ENCODE measurements around the gene RNU6-9.

RNU6-9 gene

GRCh38 chr19:929891-930258 is 36.6 kb downstream of the RNU6-9 start:
- no peak overlapping the region for H3K4me3 ChIP-seq (ENCODE audit: low read depth, low read length)
- TF ChIP-seq, protein P1, sequence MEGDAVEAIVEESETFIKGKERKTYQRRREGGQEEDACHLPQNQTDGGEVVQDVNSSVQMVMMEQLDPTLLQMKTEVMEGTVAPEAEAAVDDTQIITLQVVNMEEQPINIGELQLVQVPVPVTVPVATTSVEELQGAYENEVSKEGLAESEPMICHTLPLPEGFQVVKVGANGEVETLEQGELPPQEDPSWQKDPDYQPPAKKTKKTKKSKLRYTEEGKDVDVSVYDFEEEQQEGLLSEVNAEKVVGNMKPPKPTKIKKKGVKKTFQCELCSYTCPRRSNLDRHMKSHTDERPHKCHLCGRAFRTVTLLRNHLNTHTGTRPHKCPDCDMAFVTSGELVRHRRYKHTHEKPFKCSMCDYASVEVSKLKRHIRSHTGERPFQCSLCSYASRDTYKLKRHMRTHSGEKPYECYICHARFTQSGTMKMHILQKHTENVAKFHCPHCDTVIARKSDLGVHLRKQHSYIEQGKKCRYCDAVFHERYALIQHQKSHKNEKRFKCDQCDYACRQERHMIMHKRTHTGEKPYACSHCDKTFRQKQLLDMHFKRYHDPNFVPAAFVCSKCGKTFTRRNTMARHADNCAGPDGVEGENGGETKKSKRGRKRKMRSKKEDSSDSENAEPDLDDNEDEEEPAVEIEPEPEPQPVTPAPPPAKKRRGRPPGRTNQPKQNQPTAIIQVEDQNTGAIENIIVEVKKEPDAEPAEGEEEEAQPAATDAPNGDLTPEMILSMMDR (IDR thresholded peaks at IDR 0.05; ENCODE audit: low read depth, low read length): no peak

DNA sequence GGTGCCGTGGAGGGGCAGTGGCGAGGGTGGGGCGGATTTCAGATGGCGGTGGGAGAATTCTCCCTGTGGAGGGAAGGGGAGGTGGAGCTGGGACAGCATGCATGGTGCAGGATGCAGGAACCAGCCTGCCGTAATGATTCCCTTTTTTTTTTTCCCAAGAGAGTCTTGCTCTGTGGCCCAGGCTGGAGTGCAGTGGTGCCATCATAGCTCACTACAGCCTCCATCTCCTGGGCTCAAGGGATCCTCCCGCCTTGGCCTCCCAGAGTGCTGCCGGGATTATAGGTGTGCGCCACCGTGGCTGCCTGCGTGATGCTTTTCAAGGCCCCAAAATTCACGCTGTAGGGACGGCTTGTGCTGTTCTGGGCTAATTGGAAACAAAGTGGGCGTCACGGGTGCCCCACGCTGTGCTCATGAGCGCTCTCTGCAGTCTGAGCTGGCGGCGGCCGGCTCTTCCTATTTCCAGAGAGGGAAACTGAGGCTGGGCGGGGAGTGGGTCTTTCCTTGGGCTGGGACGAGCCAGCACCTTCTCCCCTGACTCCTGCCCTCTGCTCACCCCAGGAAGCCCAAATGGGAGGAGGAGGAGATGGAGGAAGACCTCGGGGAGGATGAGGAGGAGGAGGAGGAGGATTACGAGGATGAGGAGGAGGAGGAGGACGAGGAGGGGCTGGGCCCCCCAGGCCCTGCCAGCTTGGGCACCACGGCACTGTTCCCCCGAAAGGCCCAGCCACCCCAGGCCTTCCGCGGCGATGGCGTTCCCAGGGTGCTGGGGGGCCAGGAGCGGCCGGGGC is 38.8 kb downstream of the RNU6-9 start:
- TF ChIP-seq, protein P1 (IDR thresholded peaks at IDR 0.05; ENCODE audit: low read depth, low read length): no peak
- H3K4me3 ChIP-seq (ENCODE audit: low read depth, low read length): peak overlapping the region; percentile 43; the same call in 1 of the 2 replicates

DNA sequence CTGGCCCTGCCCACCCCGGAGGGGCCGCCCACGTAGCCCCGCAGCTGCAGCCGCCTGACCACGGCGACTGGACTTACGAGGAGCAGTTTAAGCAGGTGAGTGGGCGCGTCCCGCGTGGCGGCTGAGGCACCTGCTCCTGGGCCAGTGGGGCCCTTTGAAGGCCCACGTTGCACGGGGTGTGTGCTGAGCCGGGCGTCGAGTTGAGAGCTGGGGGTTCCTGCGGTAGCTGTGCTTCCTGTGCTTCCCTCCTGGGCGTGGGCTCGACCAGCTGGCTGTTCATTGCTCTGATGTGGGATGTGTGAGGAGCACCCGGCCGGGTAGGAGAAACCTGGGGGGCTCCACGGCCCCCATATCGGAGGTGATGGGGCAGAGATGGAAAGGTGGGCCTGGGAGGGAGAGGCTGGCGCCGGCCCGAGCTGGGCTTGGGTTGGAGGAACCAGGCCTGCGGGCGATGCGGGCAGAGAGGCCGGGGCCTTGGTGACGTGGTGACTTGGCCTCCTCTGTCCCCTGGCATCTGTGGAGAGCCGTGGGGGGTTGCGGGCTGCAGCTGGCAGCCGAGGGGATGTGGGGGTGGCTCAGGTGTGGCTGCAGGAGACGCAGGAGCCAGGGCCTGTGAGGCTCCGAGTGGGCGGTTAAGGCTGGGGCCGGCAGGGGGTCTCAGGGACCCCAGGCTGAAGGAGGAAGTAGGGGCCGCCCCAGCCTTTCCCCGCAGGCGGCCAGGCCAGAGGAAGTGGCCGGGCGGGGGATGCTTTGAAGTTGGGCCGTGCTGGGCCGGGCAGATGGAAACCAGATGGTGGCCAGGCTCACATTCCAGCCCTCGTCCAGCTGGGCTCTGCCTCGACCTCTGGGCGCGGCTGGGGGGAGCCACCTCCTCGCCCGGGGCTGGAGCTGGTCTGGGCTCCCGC is 39.6 kb downstream of the RNU6-9 start:
- TF ChIP-seq, protein P1 (IDR thresholded peaks at IDR 0.05; ENCODE audit: low read depth, low read length): no peak
- H3K4me3 ChIP-seq (ENCODE audit: low read depth, low read length): peak overlapping the region; percentile 43

- peak overlapping the region; percentile 28 for H3K4me3 ChIP-seq (ENCODE audit: low read depth, low read length)
- TF ChIP-seq, protein P1 (IDR thresholded peaks at IDR 0.05; ENCODE audit: low read depth, low read length): no peak
These were observed 40.2 kb downstream of the RNU6-9 start for GRCh38 chr19:933553-933882.

DNA sequence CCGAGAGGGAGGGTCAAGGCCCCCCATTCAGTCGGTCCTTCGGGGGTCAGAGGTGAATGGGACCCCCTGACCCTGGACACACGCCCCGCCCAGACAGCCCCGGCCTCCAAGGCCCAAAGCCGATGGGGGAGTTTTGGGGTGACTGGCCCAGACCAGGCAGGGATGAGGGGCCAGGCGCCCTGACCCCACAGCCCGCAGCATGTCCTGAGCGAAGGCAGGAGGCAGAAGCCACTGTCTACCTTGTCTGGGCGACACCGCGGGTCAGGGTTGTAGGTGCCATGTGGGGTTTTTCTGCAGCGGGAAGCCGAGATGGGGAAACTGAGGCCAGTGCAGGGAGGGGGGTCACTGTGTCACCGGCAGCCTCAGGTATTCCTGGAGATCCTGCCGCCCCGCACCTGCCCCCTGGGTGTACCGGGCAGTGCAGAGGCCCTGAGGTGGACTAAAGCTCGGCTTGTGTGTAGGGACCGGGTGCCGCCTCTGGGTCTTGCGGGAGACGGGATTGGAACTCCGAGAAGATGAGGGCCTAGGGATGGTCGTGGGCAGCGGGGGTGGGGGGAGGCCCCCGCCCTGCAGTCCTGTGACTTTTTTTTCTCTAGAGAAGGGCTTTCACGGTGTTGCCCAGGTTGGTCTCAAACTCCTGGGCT is 41.0 kb downstream of the RNU6-9 start:
- TF ChIP-seq, protein P1 (IDR thresholded peaks at IDR 0.05; ENCODE audit: low read depth, low read length): no peak
- no peak overlapping the region for H3K4me3 ChIP-seq (ENCODE audit: low read depth, low read length)

- TF ChIP-seq, protein P1 (IDR thresholded peaks at IDR 0.05; ENCODE audit: low read depth, low read length): no peak
- H3K4me3 ChIP-seq (ENCODE audit: low read depth, low read length): no peak overlapping the region
These were observed 41.7 kb downstream of the RNU6-9 start for GRCh38 chr19:934865-935479.

All from WI38 (cell line).